ENCODE results near the gene LAD1. TPM values are rescaled to one million over a fixed set of nuclear protein-coding genes. Genes with fewer than 3 reads are reported as not detected.

Gene LAD1
- total and polyA plus RNA-seq, 8 donors, result 28.7 to 62.5 (median 44.3) TPM

DNA sequence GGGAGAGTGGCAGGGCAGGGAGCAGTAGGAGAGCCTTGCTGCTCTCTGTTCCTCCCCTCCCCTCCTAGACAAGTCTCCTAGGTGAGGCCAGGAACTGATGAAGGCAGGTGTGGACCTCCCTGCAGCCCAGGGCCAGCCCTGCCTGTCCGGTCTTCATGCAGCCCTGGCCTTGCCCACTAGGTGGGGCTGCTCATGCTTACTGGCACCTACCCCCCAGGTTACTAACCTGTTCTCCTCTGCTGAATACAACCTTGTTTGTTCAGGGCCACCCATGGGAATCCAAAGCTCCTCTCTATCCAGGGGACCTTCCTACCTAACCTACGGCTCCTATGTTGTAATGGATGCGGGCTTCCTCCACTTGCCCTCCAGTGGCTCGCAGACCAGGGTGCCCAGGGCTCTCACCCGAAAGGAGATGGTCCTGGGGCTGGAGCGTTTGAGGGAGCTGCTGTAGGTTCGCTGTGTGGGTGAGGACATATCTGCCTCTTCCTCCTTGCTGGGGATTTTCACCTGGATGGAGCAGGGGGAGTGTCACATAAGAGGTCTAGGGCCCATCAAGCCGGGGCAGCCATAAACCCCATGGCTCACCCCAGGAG is 13.7 kb downstream of the LAD1 start:
- FAIRE-seq (no peak), DNase-seq (peak; percentile 62 to 91 (median 84)), ATAC-seq (peak; percentile 80 to 94 (median 91))
- intact Hi-C loops (cut with DNase I), result no loop called here
- Histone ChIP-seq H3K4me1 (no peaks in the 10 kb centered on the region), H3K9me3 (no peaks in the 10 kb centered on the region), H3K27me3 (no peaks in the 10 kb centered on the region), H3K4me3 (no peak overlapping the region), H3K36me3 (peaks cover 0 to 31% (median 7%) of the 10 kb centered on the region in 3 donors), H3K27ac (peak overlapping the region in 1 of 4 donors; percentile 20)
- WGBS, 2 donors, result 65 to 67% methylated on average over 8 of the region's 8 CpGs
- TF ChIP-seq CTCF (IDR thresholded peaks at IDR 0.05), result peak; percentile 80 to 85 (median 84)

DNA sequence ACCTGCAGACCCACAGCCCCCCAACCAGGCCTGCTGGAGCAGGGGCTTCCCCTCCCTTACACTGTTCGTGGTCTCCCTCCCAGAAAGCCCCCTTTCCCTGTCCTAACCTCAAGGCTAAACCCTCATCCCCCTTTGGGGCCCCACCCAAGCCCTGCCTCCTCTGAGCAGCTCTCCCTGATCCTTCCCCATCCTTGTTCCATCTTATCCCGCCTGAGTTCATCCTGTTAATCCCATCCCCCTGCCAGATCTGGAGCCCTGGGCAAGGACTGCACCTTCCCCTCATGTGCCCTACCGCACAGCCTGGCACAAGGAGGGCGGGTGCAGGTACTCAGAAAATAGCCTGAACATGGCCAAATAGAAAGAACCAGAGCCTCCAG is 14.7 kb downstream of the LAD1 start:
- FAIRE-seq, result no peak

DNA sequence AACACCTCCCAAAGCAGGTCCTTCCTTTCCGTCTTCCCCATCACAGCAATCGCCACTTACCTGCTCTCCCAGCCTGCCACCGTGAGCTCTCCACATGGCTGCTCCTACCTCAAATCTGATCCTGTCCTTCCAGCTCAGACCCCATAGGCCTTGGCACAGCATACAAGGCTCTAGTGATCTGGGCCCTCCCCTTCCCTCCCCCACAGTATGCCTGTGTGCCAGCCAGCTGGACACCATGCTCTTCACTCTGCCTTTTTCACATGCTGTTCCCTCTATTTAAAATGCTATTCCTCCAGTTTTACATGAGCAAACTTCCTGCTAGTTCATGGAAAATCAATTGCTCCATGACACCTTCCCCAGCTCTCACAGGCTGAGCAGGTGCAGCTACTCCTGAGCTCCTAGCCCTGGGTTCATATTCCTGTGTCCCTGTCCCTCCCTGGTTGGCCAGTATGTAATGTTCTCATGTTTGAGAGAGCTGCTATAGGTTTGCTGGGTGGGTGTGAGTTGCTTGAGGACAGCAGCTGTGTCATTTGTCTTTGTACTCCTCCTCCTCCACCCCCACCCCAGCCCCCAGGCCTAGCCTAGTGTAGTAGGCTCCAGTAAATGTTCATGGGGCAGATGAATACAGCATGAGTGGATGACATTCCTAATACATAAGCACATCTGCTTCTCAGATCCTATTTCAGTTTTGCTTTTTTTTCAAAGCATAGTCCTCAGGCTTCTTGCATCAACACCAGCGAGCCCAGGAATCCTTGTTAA is 15.3 kb downstream of the LAD1 start:
- Histone ChIP-seq H3K36me3 (peaks cover 0 to 31% (median 7%) of the 10 kb centered on the region in 3 donors), H3K9me3 (no peaks in the 10 kb centered on the region), H3K4me1 (no peaks in the 10 kb centered on the region), H3K4me3 (no peak overlapping the region), H3K27ac (no peak overlapping the region), H3K27me3 (no peaks in the 10 kb centered on the region)
- FAIRE-seq (no peak), DNase-seq (peak in 1 of 6 donors; percentile 5), ATAC-seq (no peak)
- no peak for TF ChIP-seq CTCF (IDR thresholded peaks at IDR 0.05)
- WGBS, 2 donors, result 89 to 93% methylated on average over 4 of the region's 4 CpGs
- intact Hi-C loops (cut with DNase I), result no loop called here

More for the DNA sequence above, 14.7 kb downstream of the LAD1 start:
- no peak for DNase-seq
- WGBS, 2 donors, result 77 to 79% methylated on average over 4 of the region's 4 CpGs
- Histone ChIP-seq H3K9me3 (no peaks in the 10 kb centered on the region), H3K27me3 (no peaks in the 10 kb centered on the region), H3K4me1 (no peaks in the 10 kb centered on the region), H3K36me3 (peaks cover 0 to 31% (median 7%) of the 10 kb centered on the region in 3 donors), H3K4me3 (no peak overlapping the region), H3K27ac (no peak overlapping the region)
- no peak for TF ChIP-seq CTCF (IDR thresholded peaks at IDR 0.05)
- intact Hi-C loops (cut with DNase I), result no loop called here
- ATAC-seq, result no peak

- 58 to 73% methylated on average over 7 of the region's 7 CpGs for WGBS, 2 donors
- ATAC-seq, result no peak
These were observed 18.0 kb downstream of the LAD1 start for GRCh38 chr1:201381130-201381529.

More at GRCh38 chr1:201381130-201381529, 18.0 kb downstream of the LAD1 start:
- intact Hi-C loops (cut with DNase I), result no loop called here
- Histone ChIP-seq H3K36me3 (peaks cover 0 to 7% (median 0%) of the 10 kb centered on the region in 3 donors), H3K4me1 (no peaks in the 10 kb centered on the region), H3K27me3 (no peaks in the 10 kb centered on the region), H3K9me3 (no peaks in the 10 kb centered on the region), H3K27ac (no peak overlapping the region), H3K4me3 (no peak overlapping the region)
- TF ChIP-seq CTCF (IDR thresholded peaks at IDR 0.05), result no peak
- FAIRE-seq (no peak), DNase-seq (peak in 1 of 6 donors; percentile 61)

Data from pancreas (tissue), 10 donors.